MM.1S (cell line): Measurements from ENCODE around the gene NRTN.

ENCODE experiments used
- DNase-seq: peaks from one replicate; pipeline ENCODE4 v3.0.0-alpha.2; 2015
- H2AFZ ChIP-seq: fragments of 300-600 bp; sonication (generic); 2 replicates; pipeline ENCODE4 v1.6.0; 2016; ENCODE audit warnings: antibody characterized with exemption, low read length
- H3F3A ChIP-seq: fragments of 300-600 bp; sonication (generic); 2 replicates; pipeline ENCODE4 v1.6.1; 2016; ENCODE audit warnings: mild to moderate bottlenecking, antibody characterized with exemption, low read length, moderate library complexity, mixed read lengths; ENCODE audit not compliant: insufficient read depth
- H3K27ac ChIP-seq: fragments of 300-600 bp; sonication (generic); 2 replicates; pipeline ENCODE4 v1.5.1; 2016; ENCODE audit warnings: mild to moderate bottlenecking, low read length
- H3K27me3 ChIP-seq: fragments of 300-600 bp; sonication (generic); replicated peaks from 2 replicates; pipeline ENCODE4 v1.6.0; 2016; ENCODE audit warnings: low read length; ENCODE audit not compliant: insufficient read depth
- H3K36me3 ChIP-seq: fragments of 300-600 bp; sonication (generic); replicated peaks from 2 replicates; pipeline ENCODE4 v1.6.1; 2016; ENCODE audit warnings: mild to moderate bottlenecking, low read length, mixed read lengths; ENCODE audit not compliant: insufficient read depth
- H3K4me1 ChIP-seq: fragments of 300-600 bp; sonication (generic); 2 replicates; pipeline ENCODE4 v1.6.1; 2016; ENCODE audit warnings: low read length, mixed read lengths
- H3K4me2 ChIP-seq: fragments of 300-600 bp; sonication (generic); 2 replicates; pipeline ENCODE4 v1.6.0; 2016; ENCODE audit warnings: low read depth, low read length
- H3K4me3 ChIP-seq: fragments of 300-600 bp; sonication (generic); 2 replicates; pipeline ENCODE4 v1.5.1; 2016; ENCODE audit warnings: low read length, mixed read lengths
- H3K79me2 ChIP-seq: fragments of 300-600 bp; sonication (generic); 2 replicates; pipeline ENCODE4 v1.6.1; 2016; ENCODE audit warnings: mixed run types, low read length, mixed read lengths
- H3K9ac ChIP-seq: fragments of 300-600 bp; sonication (generic); 2 replicates; pipeline ENCODE4 v1.6.1; 2016; ENCODE audit warnings: low read length, mixed read lengths
- H3K9me2 ChIP-seq: fragments of 300-600 bp; sonication (generic); replicated peaks from 2 replicates; pipeline ENCODE4 v1.6.1; 2016; ENCODE audit warnings: mild to moderate bottlenecking, low read length, mixed read lengths; ENCODE audit not compliant: insufficient read depth
- H3K9me3 ChIP-seq: fragments of 300-600 bp; sonication (generic); replicated peaks from 2 replicates; pipeline ENCODE4 v1.6.1; 2016; ENCODE audit warnings: mild to moderate bottlenecking, low read length, mixed read lengths; ENCODE audit not compliant: insufficient read depth
- H4K20me1 ChIP-seq: fragments of 300-600 bp; sonication (generic); 2 replicates; pipeline ENCODE4 v1.6.1; 2016; ENCODE audit warnings: mild to moderate bottlenecking, low read length, moderate library complexity, mixed read lengths; ENCODE audit not compliant: insufficient read depth
- EZH2 ChIP-seq: fragments of 300-600 bp; sonication (generic); optimal IDR thresholded peaks from 2 replicates; pipeline ENCODE3; 2017; ENCODE audit warnings: low read depth, mild to moderate bottlenecking, antibody characterized with exemption, low read length, mixed read lengths
- EZH2phosphoT487 ChIP-seq: fragments of 300-600 bp; sonication (generic); IDR thresholded peaks from 2 replicates; pipeline ENCODE4 v1.6.1; 2018; ENCODE audit warnings: antibody characterized with exemption, low read length
- TF ChIP-seq, protein P1 (sequence below): fragments of 300-600 bp; sonication (generic); IDR thresholded peaks from 2 replicates; pipeline ENCODE4 v1.5.1; 2016; ENCODE audit warnings: antibody characterized with exemption, low read length, mixed read lengths

The NRTN gene

DNA sequence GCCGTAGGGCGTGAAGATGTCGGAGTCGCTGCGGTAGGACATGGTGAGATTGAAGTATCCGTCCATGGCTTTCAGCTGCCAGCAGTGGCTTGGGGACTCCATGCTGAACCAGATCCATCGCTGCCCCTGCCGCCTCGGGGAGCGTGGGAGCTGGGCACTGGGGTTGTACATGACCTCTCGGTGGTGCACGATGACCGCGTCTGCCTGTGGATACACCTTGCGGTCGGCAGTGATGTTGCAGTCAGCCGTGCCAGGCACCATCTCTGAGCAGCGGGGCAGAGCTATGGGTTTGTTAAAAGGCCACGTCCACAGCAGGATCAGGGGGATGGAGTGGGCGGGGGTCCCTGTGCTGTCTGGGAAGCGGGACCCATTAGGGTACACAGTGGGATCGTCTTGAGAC lies 27.2 kb downstream of the NRTN start:
- no peak for DNase-seq
- no peak for TF ChIP-seq EZH2phosphoT487
- TF ChIP-seq EZH2, result no peak
- TF ChIP-seq, protein P1, sequence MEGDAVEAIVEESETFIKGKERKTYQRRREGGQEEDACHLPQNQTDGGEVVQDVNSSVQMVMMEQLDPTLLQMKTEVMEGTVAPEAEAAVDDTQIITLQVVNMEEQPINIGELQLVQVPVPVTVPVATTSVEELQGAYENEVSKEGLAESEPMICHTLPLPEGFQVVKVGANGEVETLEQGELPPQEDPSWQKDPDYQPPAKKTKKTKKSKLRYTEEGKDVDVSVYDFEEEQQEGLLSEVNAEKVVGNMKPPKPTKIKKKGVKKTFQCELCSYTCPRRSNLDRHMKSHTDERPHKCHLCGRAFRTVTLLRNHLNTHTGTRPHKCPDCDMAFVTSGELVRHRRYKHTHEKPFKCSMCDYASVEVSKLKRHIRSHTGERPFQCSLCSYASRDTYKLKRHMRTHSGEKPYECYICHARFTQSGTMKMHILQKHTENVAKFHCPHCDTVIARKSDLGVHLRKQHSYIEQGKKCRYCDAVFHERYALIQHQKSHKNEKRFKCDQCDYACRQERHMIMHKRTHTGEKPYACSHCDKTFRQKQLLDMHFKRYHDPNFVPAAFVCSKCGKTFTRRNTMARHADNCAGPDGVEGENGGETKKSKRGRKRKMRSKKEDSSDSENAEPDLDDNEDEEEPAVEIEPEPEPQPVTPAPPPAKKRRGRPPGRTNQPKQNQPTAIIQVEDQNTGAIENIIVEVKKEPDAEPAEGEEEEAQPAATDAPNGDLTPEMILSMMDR, result no peak
- H3K27ac ChIP-seq, result no peak overlapping the region
- H4K20me1 ChIP-seq, result no peaks in the 10 kb centered on the region
- H3K4me2 ChIP-seq, result no peak overlapping the region
- H3K9ac ChIP-seq, result no peak overlapping the region
- H3K9me3 ChIP-seq, result no peaks in the 10 kb centered on the region
- peaks cover 5% of the 10 kb centered on the region for H3F3A ChIP-seq
- H3K36me3 ChIP-seq, result no peaks in the 10 kb centered on the region
- no peak overlapping the region for H2AFZ ChIP-seq
- H3K4me3 ChIP-seq, result no peak overlapping the region
- peaks cover 75% of the 10 kb centered on the region for H3K27me3 ChIP-seq
- H3K79me2 ChIP-seq, result no peaks in the 10 kb centered on the region
- H3K9me2 ChIP-seq, result no peaks in the 10 kb centered on the region
- H3K4me1 ChIP-seq, result peaks cover 4% of the 10 kb centered on the region

DNA sequence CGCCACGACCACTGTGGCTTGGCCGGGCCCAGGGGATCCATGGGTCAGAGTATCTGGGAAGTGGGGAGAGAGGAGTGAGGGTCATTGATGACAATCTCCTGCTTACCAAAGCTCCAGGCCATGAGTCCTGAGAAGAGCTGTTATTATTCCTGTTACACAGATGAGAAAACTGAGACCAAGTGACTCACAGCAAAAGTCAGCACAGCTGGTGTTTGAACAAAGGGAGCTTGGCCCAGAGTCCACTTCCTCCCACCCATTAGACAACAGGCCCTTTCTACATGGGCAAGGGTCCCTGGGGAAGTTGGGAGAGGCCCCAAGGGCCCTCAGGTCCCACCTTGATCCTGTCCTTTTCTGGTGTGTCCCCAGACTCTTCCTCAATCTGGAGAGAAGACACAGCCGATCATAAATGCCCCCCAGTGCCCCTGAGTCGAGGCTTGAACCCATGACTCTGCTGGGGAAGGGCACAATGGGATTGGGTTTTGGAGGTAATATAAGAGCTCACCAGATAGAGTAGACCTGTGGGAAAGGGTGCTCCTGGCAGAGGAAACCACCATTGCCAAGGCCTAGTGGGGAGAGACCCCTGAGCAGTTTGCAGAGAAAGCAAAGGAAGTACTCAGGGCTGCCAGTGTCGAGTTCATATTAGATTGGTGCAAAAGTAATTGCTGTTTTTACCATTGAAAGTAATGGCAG lies 27.8 kb downstream of the NRTN start:
- Histone ChIP-seq H3K36me3 (no peaks in the 10 kb centered on the region), H3F3A (no peaks in the 10 kb centered on the region), H3K27me3 (peaks cover 78% of the 10 kb centered on the region), H3K79me2 (no peaks in the 10 kb centered on the region), H3K4me2 (no peak overlapping the region), H3K9ac (no peak overlapping the region), H4K20me1 (no peaks in the 10 kb centered on the region), H3K9me3 (no peaks in the 10 kb centered on the region), H2AFZ (no peak overlapping the region), H3K9me2 (no peaks in the 10 kb centered on the region), H3K27ac (no peak overlapping the region), H3K4me3 (no peak overlapping the region), H3K4me1 (no peaks in the 10 kb centered on the region)
- DNase-seq, result no peak
- TF ChIP-seq, protein P1, result no peak
- TF ChIP-seq EZH2phosphoT487 (no peak), EZH2 (no peak)

DNA sequence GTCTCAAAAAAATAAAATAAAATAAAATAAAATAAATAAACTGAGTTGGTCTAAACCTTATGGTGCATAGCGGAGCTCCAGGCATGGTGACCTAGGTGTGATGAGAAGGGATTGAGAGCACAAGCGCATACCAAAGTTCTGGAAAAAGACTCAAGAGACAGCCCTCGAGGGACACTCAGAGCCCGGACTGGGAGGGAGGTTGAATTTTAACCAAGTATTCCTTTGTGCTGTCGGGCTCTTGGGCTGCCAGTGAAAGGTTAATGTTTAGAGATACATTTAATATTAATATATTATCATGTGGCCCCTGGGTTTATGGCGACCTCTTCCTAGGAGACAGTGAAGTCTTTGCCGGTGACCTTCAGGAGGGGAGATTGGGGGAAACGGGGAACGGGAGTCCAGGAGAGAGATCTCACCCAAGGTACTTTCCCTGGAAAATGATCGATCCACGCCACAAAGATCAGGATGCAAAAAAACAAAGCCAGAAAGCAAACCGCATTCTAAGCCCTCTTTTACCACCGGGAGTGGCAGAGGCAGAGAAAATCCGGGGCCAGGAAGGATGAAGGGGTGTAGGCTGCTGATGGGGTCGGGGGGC lies 33.0 kb downstream of the NRTN start:
- Histone ChIP-seq H3K4me3 (no peak overlapping the region), H3K27ac (no peak overlapping the region), H3K9ac (no peak overlapping the region), H3K4me2 (no peak overlapping the region), H2AFZ (no peak overlapping the region), H3K9me2 (no peaks in the 10 kb centered on the region), H3K9me3 (no peaks in the 10 kb centered on the region), H3K27me3 (peaks cover 82% of the 10 kb centered on the region), H3K79me2 (no peaks in the 10 kb centered on the region), H3F3A (no peaks in the 10 kb centered on the region), H3K36me3 (no peaks in the 10 kb centered on the region), H3K4me1 (no peaks in the 10 kb centered on the region), H4K20me1 (no peaks in the 10 kb centered on the region)
- TF ChIP-seq EZH2phosphoT487, result no peak
- TF ChIP-seq EZH2, result no peak
- TF ChIP-seq, protein P1, result no peak
- DNase-seq, result no peak
